ENCODE data around the gene NPL.

DNA sequence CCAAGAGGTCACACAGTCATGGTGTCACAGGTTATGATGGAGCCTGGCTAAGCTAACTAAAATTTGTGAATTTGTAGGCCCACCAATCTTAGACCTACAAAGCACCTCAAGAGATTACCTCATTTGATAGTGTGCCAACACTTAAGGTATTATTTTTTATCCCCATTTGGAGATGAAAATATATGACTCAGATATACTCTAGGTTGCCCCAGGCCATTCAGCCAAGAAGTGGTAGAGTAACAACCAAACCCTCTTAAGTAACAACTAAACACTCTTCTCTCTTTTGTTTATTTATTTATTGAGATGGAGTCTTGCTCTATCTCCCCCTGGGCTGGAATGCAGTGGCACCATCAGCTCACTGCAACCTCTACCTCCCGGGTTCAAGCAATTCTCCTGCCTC is 14.3 kb downstream of the NPL start:
- no peak for TF ChIP-seq CTCF (IDR thresholded peaks at IDR 0.05; ENCODE audit: low read length)
- no peak for TF ChIP-seq EZH2 (optimal IDR thresholded peaks at IDR 0.05; ENCODE audit: low read depth, low read length)
- TF ChIP-seq EZH2phosphoT487 (IDR thresholded peaks at IDR 0.05; ENCODE audit: low read length), result no peak

Data from MM.1S (cell line).